ENCODE results near the gene MTMR1.

GRCh38 chrX:150715184-150715583 lies 22.0 kb downstream of the MTMR1 start:
- no peak for TF ChIP-seq CTCF (conservative IDR thresholded peaks at IDR 0.05; ENCODE audit: low read depth, low read length)
- no peak for TF ChIP-seq EZH2 (IDR thresholded peaks at IDR 0.05; ENCODE audit: borderline replicate concordance, low read depth, low read length, poor library complexity, severe bottlenecking)

Measured in A673 (cell line).